Tibial nerve (tissue), 3 donors: ENCODE measurements around the gene SEC11A.

Experiments used
- CTCF ChIP-seq, 5 experiments: fragments of 200-600 bp in 3 of 5; fragments of 450-650 bp in 2 of 5; sonication (generic) in 3 of 5; IDR thresholded peaks; one replicate each; pipeline ENCODE4 v1.5.1; 2016 to 2019; ENCODE audit warnings: antibody characterized with exemption in 5 of 5, mild to moderate bottlenecking in 3 of 5, moderate library complexity in 2 of 5
- POLR2A ChIP-seq, 2 donors: fragments of 450-650 bp; IDR thresholded peaks; one replicate each; pipeline ENCODE4 v1.6.1; 2017; ENCODE audit warnings: antibody characterized with exemption in 2 of 2, mild to moderate bottlenecking in 2 of 2, moderate library complexity in 2 of 2

- TF ChIP-seq CTCF (IDR thresholded peaks at IDR 0.05) (no peak), POLR2A (IDR thresholded peaks at IDR 0.05) (no peak)
Observed at GRCh38 chr15:84625123-84625522, 90.8 kb downstream of the SEC11A start.
